Breast epithelium (tissue), 3 donors: Measurements from ENCODE around the gene H2BK1.

ENCODE experiments used
- CTCF ChIP-seq, 3 donors: fragments of 450-650 bp; IDR thresholded peaks; one replicate each; pipeline ENCODE4 v1.5.1; 2016 to 2017; ENCODE audit warnings: antibody characterized with exemption in 3 of 3, mild to moderate bottlenecking in 3 of 3, moderate library complexity in 3 of 3
- POLR2A ChIP-seq: fragments of 450-650 bp; IDR thresholded peaks from one replicate; pipeline ENCODE4 v1.6.1; 2016; ENCODE audit warnings: antibody characterized with exemption, mild to moderate bottlenecking, moderate library complexity

- TF ChIP-seq CTCF (IDR thresholded peaks at IDR 0.05) (peak; percentile 61 to 63 (median 62)), POLR2A (no peak)
Observed at GRCh38 chr7:151244196-151244840, 34.0 kb upstream of the H2BK1 start.
